WI38 (cell line): Measurements from ENCODE around the gene PACS2.

ENCODE experiments used
- H3K4me3 ChIP-seq: 2 replicates; pipeline ENCODE4 v1.5.1; 2011; ENCODE audit warnings: low read depth, mild to moderate bottlenecking, control low read depth, low read length
- TF ChIP-seq, protein P1 (sequence below): IDR thresholded peaks from 2 replicates; pipeline ENCODE4 v1.5.1; 2012; ENCODE audit warnings: low read depth, mild to moderate bottlenecking, control low read depth, low read length

The PACS2 gene

DNA sequence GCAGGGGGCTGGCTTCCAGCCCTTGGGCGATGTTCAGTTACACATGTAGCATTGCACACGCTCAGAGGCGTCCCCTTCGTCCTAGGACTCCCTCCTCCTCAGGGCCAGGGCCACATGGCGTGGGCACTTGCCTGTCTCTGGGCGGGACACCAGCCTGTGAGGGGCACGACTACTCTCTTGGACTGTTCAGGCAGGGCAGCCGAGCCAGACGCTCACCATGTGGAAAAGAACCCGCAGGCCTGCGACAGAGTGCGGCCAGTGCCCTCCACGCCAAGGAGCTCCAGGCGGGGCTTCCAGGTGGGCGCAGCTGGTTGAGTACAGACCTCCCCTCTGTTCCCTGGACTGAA, 126.0 kb downstream of the PACS2 start:
- no peak overlapping the region for H3K4me3 ChIP-seq
- TF ChIP-seq, protein P1, sequence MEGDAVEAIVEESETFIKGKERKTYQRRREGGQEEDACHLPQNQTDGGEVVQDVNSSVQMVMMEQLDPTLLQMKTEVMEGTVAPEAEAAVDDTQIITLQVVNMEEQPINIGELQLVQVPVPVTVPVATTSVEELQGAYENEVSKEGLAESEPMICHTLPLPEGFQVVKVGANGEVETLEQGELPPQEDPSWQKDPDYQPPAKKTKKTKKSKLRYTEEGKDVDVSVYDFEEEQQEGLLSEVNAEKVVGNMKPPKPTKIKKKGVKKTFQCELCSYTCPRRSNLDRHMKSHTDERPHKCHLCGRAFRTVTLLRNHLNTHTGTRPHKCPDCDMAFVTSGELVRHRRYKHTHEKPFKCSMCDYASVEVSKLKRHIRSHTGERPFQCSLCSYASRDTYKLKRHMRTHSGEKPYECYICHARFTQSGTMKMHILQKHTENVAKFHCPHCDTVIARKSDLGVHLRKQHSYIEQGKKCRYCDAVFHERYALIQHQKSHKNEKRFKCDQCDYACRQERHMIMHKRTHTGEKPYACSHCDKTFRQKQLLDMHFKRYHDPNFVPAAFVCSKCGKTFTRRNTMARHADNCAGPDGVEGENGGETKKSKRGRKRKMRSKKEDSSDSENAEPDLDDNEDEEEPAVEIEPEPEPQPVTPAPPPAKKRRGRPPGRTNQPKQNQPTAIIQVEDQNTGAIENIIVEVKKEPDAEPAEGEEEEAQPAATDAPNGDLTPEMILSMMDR, result no peak

DNA sequence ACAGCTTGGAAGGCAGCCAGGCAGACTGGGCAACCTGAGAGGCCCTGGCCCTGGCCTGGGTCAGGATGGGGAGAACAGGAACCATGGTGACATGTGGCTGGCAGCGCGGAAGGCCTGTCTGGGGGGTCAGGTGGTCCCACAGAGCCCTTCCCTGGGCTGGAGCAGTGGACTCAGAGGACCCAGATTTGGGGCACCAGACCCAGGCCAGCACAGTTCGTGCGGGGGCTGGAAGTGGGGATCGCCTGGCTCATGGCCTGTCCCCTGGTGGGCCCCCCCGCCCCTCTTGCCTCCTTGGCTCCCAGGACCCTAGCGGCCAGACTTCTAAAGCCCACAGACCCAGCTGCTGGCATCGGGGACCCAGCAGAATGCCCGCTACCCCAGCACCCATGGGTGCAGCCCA, 126.4 kb downstream of the PACS2 start:
- H3K4me3 ChIP-seq, result no peak overlapping the region
- TF ChIP-seq, protein P1, result no peak

DNA sequence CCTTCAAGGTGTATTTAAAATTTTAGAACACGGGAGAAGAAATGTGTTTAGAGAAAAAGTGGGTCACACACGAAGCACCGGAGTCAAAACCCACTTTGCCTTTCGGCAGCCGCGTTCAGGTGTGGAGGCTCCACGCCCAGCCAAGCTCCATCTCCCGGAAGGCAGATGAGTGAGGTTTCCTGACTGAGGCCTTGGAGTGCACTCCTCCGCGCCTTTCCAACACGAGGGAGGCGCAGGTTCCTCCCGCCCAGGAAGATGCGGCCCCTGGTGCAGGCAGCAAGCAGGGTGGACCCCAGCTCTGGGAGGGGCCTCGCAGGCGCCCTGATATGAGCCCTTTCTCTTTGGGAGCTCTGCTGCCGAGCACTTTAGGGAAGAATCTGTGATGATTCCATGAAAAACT, 127.6 kb downstream of the PACS2 start:
- TF ChIP-seq, protein P1, result no peak
- no peak overlapping the region for H3K4me3 ChIP-seq

DNA sequence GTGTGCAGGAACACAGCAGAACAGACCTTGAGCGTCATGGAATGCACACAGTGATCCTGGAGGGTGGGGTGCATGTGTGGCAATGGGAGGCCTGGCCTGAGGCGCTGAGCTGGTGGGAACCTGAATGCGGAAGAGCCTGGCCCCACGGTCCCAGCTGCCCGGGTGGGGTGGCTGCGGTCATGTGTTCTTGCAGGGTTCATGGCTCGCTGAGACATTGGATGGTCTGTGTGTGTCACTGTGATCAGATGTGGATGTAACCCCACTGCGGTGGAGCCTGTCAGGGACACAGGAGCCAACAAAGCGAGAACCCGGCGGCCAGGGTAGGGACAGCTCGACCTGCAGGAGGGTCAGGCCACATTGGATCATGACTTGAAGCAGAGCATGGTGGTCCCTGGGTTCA, 128.3 kb downstream of the PACS2 start:
- H3K4me3 ChIP-seq, result no peak overlapping the region
- TF ChIP-seq, protein P1, result no peak

DNA sequence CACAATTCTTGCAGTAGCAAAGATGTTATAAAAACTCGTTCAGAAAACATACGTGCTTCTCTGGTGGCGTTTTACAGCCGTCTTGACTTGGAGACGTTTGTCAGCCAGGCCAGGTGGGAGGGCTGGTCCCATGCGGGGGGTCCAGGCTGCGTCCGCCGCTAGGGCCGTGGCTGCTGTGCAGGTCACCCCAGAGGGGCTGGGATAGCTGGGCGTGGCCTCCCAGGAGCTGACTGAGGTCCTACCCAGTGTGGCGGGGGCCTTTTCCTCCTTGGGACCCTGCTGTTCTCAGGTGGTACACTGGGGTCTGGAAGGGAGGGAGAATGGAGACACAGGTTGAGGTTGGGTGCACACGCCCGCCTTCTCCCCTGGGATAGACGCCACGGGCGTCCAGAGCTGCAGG, 130.3 kb downstream of the PACS2 start:
- TF ChIP-seq, protein P1, result no peak
- H3K4me3 ChIP-seq, result no peak overlapping the region

DNA sequence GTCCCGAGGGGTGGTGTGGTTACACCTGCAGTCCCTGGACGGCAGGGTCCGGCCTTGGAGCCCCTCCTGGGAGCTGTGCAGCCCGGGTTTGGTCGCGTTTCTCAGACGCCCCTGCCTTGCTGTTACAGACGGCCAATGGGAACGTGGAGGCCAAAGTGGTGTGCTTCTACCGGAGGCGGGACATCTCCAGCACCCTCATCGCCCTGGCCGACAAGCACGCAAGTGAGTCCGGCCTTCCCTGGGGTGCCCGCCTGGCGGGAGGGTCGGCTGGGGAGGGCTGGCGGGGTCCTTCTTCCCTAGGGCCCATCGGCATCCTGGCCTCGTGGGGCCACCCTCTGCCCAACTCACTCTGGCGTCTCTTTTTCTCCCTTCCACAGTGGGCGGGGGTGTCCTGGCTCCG, 130.7 kb downstream of the PACS2 start:
- TF ChIP-seq, protein P1, result no peak
- no peak overlapping the region for H3K4me3 ChIP-seq

DNA sequence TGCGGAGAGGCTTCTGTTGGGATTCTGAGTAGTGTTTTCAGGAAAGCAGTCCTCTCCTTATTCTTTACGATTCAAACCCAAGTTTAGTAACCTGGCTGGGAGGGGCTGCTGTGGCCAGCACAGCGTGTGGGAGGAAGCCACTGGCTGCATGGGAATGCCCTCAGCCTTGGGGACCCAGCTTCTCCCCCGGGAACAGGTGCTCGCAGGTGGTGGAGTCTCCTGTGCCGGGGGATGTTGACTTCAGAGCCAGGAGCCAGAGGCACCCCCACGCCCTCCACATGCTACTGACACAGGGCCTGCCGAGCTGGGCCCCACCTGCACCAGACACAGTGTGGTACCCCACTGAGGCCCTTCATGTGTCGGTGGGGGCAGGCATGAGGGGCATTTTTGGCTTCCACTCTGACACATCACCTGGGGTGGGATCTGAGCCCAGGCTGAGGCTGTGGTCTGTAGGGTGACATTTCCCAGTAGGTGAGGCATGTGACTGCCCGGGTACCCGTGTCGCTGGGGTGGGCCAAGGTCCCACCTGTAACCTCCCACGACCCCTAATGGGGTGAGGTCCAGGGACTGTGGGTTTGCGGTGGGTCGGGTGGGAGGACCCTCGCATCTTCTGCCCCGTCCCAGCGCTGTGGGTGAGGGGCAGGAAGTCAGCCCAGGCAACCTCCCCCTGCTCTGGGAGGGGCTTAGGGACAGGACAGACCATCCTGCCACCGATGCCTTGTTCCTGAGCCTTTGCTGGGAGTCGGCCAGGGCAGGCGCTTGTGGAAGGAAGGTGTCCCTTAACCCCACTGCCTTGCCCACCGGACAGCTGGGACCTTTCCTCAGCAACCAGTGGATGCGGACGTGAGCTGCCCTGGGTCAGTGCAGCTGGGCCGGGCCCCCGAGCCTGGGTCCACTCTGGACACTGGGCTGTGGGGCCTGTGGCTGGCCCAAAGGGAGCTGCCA, 131.6 kb downstream of the PACS2 start:
- TF ChIP-seq, protein P1, result no peak
- H3K4me3 ChIP-seq, result no peak overlapping the region
